ENCODE results near the gene IL1A.

GRCh38 chr2:112833976-112834375 lies 49.7 kb upstream of the IL1A start:
- TF ChIP-seq POLR2A (IDR thresholded peaks at IDR 0.05) (no peak), CTCF (IDR thresholded peaks at IDR 0.05) (no peak)
